Thymus (tissue), 11 donors: ENCODE results near the gene BCL2A1. TPM values are rescaled to one million over a fixed set of nuclear protein-coding genes. Genes with fewer than 3 reads are reported as not detected.
"Not testable (repeated sequence)": the region's sequence is repeated elsewhere in the genome, so short reads cannot be mapped to it uniquely, and the experiment has no call there.

ENCODE experiments used
- DNase-seq, 9 donors: peaks; one replicate each; pipeline ENCODE4 v3.0.0-alpha.2; 2013; ENCODE audit warnings: low spot score in 9 of 9, low read depth in 6 of 9, missing footprints in 1 of 9
- H3K27ac ChIP-seq, 2 donors: one replicate each; pipeline ENCODE4 v1.5.1; 2013; ENCODE audit warnings: control low read depth in 1 of 2, low read depth in 1 of 2, low read length in 1 of 2, mild to moderate bottlenecking in 1 of 2, moderate library complexity in 1 of 2
- H3K27me3 ChIP-seq, 2 donors: one replicate each; pipeline ENCODE4 v1.5.1; 2013; ENCODE audit warnings: low read length in 1 of 2; ENCODE audit not compliant: control insufficient read depth in 2 of 2, insufficient read depth in 1 of 2
- H3K36me3 ChIP-seq, 2 donors: one replicate each; pipeline ENCODE4 v1.5.1; 2013; ENCODE audit warnings: low read length in 1 of 2, mild to moderate bottlenecking in 1 of 2, moderate library complexity in 1 of 2; ENCODE audit not compliant: control insufficient read depth in 2 of 2, insufficient read depth in 2 of 2
- H3K4me1 ChIP-seq, 2 donors: one replicate each; pipeline ENCODE4 v1.5.1; 2013; ENCODE audit warnings: low read length in 2 of 2; ENCODE audit not compliant: control insufficient read depth in 2 of 2, insufficient read depth in 2 of 2
- H3K4me3 ChIP-seq, 2 donors: one replicate each; pipeline ENCODE4 v1.5.1; 2013; ENCODE audit warnings: low read length in 2 of 2, control low read depth in 1 of 2, mild to moderate bottlenecking in 1 of 2
- H3K9me3 ChIP-seq, 2 donors: one replicate each; pipeline ENCODE4 v1.5.1; 2013; ENCODE audit warnings: low read length in 1 of 2, mild to moderate bottlenecking in 1 of 2; ENCODE audit not compliant: control insufficient read depth in 2 of 2, insufficient read depth in 1 of 2
- WGBS: extraction: QIAGEN DNeasy Blood & Tissue Kit; methylation state at CpG from one replicate; pipeline ENCODE4 v1.1.7; 2013; 5-methylcytosine and 5-hydroxymethylcytosine counted together
- polyA plus RNA-seq: library from polyadenylated mRNA; stranded (reverse); fragments of 200-250 nt; gene quantifications from one replicate; pipeline ENCODE4 v1.2.3, GENCODE V29; 2013
- total RNA-seq: library from RNA; stranded (reverse); fragments of 120-200 nt; gene quantifications from one replicate; pipeline ENCODE4 v1.2.4, GENCODE V29; 2013
- donor health status: healthy.

The BCL2A1 gene
- total and polyA plus RNA-seq, 2 donors, result 25.5 to 30.5 TPM

DNA sequence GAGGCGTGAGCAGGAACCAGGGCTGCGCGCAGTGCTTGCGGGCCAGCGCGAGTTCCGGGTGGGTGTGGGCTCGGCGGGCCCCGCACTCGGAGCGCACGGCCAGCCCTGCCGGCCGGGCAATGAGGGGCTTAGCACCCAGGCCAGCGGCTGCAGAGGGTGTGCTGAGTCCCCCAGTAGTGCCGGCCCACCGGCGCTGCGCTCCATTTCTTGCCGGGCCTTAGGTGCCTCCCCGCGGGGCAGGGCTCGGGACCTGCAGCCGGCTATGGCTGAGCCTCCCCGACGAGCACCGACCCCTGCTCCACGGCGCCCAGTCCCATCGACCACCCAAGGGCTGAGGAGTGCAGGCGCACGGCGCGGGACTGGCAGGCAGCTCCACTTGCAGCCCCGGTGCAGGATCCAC is 44.9 kb downstream of the BCL2A1 start:
- H3K27ac ChIP-seq, DNase-seq, H3K9me3 ChIP-seq, H3K4me3 ChIP-seq, H3K27me3 ChIP-seq, H3K36me3 ChIP-seq: not testable (repeated sequence)
- WGBS, result 98% methylated on average over 36 of the region's 36 CpGs
- H3K4me1 ChIP-seq, result peaks cover 7 to 12% of the 10 kb centered on the region in 2 donors

DNA sequence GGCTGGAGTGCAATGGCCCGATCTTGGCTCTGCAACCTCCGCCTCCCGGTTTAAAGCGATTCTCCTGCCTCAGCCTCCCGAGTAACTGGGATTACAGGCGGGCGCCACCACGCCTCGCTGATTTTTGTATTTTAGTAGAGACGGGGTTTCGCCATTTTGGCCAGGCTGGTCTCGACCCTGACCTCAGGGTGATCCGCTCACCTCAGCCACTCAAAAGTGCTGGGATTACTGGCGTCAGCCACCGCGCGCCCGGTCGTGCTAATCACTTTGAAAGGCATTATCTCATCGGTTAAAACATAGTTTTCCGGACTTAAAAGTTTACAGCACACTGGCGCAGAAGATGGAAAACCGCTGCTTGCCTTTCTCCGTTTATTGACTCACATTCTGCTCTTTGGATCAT is 46.6 kb downstream of the BCL2A1 start:
- H3K9me3 ChIP-seq, result peaks cover 6 to 24% of the 10 kb centered on the region in 2 donors
- H3K36me3 ChIP-seq, result peaks cover 10 to 17% of the 10 kb centered on the region in 2 donors
- H3K4me3 ChIP-seq, result peak overlapping the region; percentile 94 to 97
- H3K27me3 ChIP-seq, result no peaks in the 10 kb centered on the region
- peak overlapping the region; percentile 25 to 98 for H3K27ac ChIP-seq
- no peak for DNase-seq
- 95% methylated on average over 24 of the region's 24 CpGs for WGBS
- H3K4me1 ChIP-seq, result peaks cover 7 to 12% of the 10 kb centered on the region in 2 donors

DNA sequence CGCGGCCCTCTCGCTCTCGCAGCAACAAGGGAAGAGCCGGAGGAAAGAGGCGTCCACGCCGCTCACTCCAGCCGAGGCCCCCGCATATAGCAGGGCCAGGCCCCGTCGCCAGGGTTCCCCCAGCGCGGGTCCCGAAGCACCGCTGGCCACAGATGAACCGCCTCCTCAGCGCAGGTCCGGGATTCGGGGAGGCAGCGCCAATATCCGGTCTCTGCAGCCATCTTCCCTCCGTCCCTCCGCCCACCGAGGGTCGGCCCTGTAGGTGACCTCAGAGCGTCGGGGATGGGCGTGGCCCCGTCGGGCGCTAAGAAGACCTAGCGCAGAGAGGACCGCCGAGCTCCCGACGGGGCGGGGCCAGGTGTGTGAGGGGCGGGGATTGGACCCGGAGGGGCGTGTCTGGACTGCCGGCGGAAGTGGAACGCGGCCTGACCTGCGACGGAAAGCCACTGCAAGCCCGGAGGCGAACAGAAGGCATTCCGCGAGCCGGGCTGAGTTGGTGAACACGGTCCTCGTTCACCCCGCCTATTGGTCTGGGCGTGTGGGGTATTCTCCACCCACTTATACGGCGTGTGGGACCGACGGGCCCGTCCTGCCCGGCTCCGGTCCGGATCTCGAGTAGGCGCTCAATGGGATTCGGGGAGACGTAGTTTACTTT is 47.4 kb downstream of the BCL2A1 start:
- Histone ChIP-seq H3K27me3 (no peaks in the 10 kb centered on the region), H3K9me3 (peaks cover 9 to 30% of the 10 kb centered on the region in 2 donors), H3K4me3 (peak overlapping the region; percentile 94 to 97), H3K4me1 (peaks cover 7 to 12% of the 10 kb centered on the region in 2 donors), H3K36me3 (peaks cover 10 to 22% of the 10 kb centered on the region in 2 donors), H3K27ac (peak overlapping the region; percentile 98 to 99)
- under 1% methylated on average over 68 of the region's 68 CpGs for WGBS
- peak; percentile 82 to 97 (median 94) for DNase-seq

DNA sequence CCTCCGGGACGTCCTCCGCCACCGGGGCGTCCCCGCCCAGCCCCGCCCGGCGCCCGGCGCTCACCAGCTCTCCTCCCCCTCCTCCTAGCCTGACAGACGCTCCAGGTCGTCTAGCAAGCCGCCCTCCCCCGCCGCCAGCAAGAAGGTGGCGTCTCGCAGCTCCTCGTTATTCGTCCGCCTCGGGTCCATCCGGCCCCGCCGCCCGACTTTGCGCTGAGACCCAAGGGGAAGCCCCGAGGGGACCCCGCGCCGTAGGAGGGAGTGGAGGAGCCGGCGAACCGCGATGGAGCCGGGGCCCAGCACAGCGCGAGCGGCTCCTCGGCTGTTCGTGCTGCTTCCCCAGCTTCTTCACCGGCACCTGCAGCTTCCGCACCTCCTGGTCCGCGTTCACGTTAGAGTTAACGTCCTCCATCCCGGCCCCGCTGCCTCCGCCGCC is 47.9 kb downstream of the BCL2A1 start:
- peak in 7 of 9 donors; percentile 15 to 81 (median 54) for DNase-seq
- H3K4me1 ChIP-seq, result peaks cover 7 to 12% of the 10 kb centered on the region in 2 donors
- under 1% methylated on average over 51 of the region's 51 CpGs for WGBS
- H3K27me3 ChIP-seq, result no peaks in the 10 kb centered on the region
- peaks cover 10 to 25% of the 10 kb centered on the region in 2 donors for H3K36me3 ChIP-seq
- peaks cover 12 to 33% of the 10 kb centered on the region in 2 donors for H3K9me3 ChIP-seq
- H3K4me3 ChIP-seq, result peak overlapping the region; percentile 94 to 97
- H3K27ac ChIP-seq, result peak overlapping the region; percentile 98 to 99

DNA sequence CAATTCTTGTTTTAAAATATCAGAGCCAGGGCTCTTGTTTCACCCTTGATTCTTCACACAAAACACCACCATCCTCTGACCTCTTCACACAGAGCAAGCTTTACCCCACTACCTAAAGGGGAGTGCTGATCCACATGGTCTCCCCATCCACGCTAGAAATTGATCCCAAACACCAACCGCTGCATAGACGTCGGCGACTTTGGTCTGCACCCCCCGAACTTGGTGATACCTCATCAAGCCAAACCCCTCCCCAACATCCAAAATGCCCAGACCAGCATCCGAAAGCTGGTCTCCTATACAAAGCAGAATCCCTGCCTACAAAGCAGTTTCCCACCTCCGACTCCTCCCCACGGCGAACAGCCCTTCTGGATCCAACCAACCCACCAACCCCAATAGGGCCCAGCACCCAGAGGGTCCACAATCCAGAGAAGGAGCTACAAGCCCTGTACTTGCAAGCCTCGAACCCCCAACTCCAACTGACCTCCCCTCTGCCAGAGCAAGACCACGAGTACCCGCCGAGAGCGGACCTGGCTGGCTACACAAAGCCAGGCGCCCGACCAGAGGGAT is 48.4 kb downstream of the BCL2A1 start:
- WGBS, result 46% methylated on average over 17 of the region's 17 CpGs
- Histone ChIP-seq H3K27me3 (no peaks in the 10 kb centered on the region), H3K36me3 (peaks cover 10 to 27% of the 10 kb centered on the region in 2 donors), H3K27ac (peak overlapping the region; percentile 98 to 99), H3K4me3 (peak overlapping the region; percentile 94 to 97), H3K4me1 (peaks cover 7 to 12% of the 10 kb centered on the region in 2 donors), H3K9me3 (peaks cover 12 to 35% of the 10 kb centered on the region in 2 donors)
- DNase-seq, result no peak

DNA sequence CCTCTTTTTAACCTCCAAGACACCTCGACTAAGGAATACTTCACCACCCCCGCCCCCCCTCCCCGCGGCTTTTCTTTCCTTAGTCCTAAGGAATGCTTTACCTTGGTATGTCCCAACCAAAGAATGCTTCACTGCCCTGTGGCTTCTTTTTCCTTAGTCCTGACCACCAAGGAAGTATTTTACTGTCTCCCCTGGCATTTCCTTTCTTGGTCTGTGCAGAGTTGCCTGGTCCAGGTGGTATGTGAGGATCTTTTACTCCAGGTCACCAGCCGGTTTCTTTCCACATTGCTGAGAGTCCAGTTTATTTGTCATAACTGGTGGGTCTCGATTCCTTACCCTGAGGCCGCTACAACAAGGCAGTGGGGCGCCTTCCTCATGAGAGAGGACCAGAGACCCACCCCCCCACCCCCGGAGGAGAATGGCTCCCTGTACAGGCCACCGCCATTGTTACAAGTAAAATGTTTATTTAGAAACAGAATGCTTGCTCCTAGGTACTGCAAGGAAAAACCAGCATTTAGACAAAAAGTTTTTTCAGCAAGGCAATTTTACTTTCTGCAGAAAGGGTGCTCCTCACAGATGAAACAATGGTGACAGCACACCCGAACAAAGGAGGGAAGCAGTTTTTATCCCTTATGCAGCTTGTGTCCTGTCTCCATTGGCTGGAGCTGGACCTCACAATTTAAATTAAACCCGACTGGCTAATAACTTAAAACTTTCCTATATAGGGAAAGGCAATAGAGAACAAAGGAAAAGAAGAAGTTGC is 51.1 kb downstream of the BCL2A1 start:
- Histone ChIP-seq H3K9me3 (peaks cover 15 to 46% of the 10 kb centered on the region in 2 donors), H3K36me3 (peaks cover 10 to 27% of the 10 kb centered on the region in 2 donors), H3K27me3 (no peaks in the 10 kb centered on the region), H3K27ac (no peak overlapping the region), H3K4me3 (no peak overlapping the region), H3K4me1 (peaks cover 7 to 12% of the 10 kb centered on the region in 2 donors)
- DNase-seq, result no peak
- WGBS, result 99% methylated on average over 12 of the region's 12 CpGs

DNA sequence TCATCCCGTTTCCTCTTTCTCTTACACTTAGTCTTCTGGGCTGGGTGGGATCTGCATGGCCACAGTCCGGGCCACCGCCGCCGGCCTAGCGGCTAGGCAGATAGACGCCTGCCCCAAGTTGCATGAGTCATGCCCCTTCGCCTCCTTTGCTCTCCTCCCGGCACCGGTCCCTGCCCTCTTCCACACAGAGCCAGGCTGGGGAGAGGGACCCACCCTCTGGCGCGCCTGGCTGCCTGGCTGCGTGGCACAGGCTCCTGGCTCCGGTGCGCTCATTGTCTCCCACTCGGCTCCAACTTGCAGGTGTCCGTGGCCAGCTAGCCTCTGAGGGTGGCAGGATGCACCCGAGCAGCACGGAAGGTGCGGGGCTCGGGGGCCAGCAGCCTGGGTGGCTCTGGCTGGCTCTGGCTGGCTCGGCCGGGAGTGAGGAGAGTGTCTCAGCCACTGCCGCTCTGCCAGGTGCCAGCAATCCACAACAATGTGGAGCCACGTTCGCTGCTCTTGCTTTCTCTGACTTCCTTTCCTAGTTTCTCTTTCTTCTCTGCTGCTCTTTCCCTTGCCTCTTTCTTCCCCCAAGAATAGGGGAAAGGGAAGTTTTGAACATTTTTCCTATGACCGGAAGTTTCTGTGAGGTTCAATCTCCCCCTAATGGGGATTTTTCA is 51.8 kb downstream of the BCL2A1 start:
- 98% methylated on average over 27 of the region's 27 CpGs for WGBS
- Histone ChIP-seq H3K9me3 (peaks cover 15 to 42% of the 10 kb centered on the region in 2 donors), H3K36me3 (peaks cover 10 to 27% of the 10 kb centered on the region in 2 donors), H3K4me3 (no peak overlapping the region), H3K4me1 (peaks cover 5 to 8% of the 10 kb centered on the region in 2 donors), H3K27me3 (no peaks in the 10 kb centered on the region), H3K27ac (no peak overlapping the region)
- DNase-seq, result no peak

DNA sequence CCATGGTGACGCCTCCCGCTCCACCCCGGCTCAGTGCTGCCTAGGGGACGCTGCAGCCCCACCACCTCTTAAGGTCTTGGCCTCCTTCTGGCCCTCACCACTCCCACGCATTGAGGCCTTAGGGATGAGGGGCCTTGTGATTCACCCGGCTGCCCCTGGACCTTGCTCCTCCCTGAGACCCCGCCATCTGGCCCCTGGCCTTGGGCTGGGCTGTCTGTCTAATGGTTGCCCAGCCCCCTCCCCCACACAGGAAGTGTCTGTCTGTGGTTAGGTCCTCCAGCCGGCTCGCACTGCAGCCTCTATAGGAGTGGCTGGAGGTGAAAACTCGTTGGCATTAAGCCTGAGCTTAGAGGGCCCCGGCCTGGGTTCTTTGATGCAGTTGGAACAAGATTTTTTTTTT is 52.7 kb downstream of the BCL2A1 start:
- no peak for DNase-seq
- H3K9me3 ChIP-seq, result peaks cover 15 to 40% of the 10 kb centered on the region in 2 donors
- peaks cover 10 to 27% of the 10 kb centered on the region in 2 donors for H3K36me3 ChIP-seq
- H3K27ac ChIP-seq, result no peak overlapping the region
- peaks cover 5 to 6% of the 10 kb centered on the region in 2 donors for H3K4me1 ChIP-seq
- H3K4me3 ChIP-seq, result no peak overlapping the region
- WGBS, result 93% methylated on average over 11 of the region's 11 CpGs
- H3K27me3 ChIP-seq, result no peaks in the 10 kb centered on the region
